Keratinocyte (primary cell): ENCODE measurements around the gene LDLRAD4. TPM values are rescaled to one million over a fixed set of nuclear protein-coding genes. Genes with fewer than 3 reads are reported as not detected.

ENCODE experiments used
- DNase-seq: peaks from one replicate; pipeline ENCODE4 v3.0.0-alpha.2; 2011; ENCODE audit warnings: low read depth, missing footprints, low spot score
- FAIRE-seq: peaks from 2 replicates; lab custom pipeline; 2011; peaks lifted over from hg19 to GRCh38; lab: Jason Lieb, UNC
- H2AFZ ChIP-seq: 2 replicates; pipeline ENCODE4 v1.6.0; 2012; ENCODE audit warnings: low read length, control low read depth, inconsistent platforms; ENCODE audit not compliant: control insufficient read depth
- H3K27ac ChIP-seq: 2 replicates; pipeline ENCODE4 v1.5.1; 2011; ENCODE audit warnings: low read length; ENCODE audit not compliant: control insufficient read depth, insufficient read depth
- H3K27me3 ChIP-seq: 3 replicates; pipeline ENCODE4 v1.6.0; 2011; ENCODE audit warnings: low read length; ENCODE audit not compliant: control insufficient read depth, insufficient read depth; ENCODE audit errors: extremely low read depth
- H3K36me3 ChIP-seq, 2 experiments: 2 replicates in 1 of 2; 3 replicates in 1 of 2; pipeline ENCODE4 v1.5.1; 2011; ENCODE audit warnings: low read length in 2 of 2, mild to moderate bottlenecking in 1 of 2; ENCODE audit not compliant: control insufficient read depth in 2 of 2, insufficient read depth in 2 of 2; ENCODE audit errors: extremely low read depth in 1 of 2
- H3K4me1 ChIP-seq: 3 replicates; pipeline ENCODE4 v1.5.1; 2011; ENCODE audit warnings: low read length; ENCODE audit not compliant: control insufficient read depth, insufficient read depth; ENCODE audit errors: extremely low read depth
- H3K4me2 ChIP-seq: 3 replicates; pipeline ENCODE4 v1.6.0; 2011; ENCODE audit warnings: low read depth, low read length; ENCODE audit not compliant: control insufficient read depth, insufficient read depth; ENCODE audit errors: extremely low read depth
- H3K4me3 ChIP-seq, 3 experiments: fragments of 200-600 bp in 1 of 3; sonication (generic) in 1 of 3; 2 replicates in 2 of 3; 3 replicates in 1 of 3; pipeline ENCODE4 v1.5.1; 2011 to 2016; ENCODE audit warnings: low read length in 3 of 3, mild to moderate bottlenecking in 3 of 3, control low read depth in 2 of 3, inconsistent platforms in 1 of 3, low read depth in 1 of 3, mixed read lengths in 1 of 3, mixed run types in 1 of 3, moderate library complexity in 1 of 3; ENCODE audit not compliant: control insufficient read depth in 2 of 3, insufficient read depth in 2 of 3; ENCODE audit errors: extremely low read depth in 1 of 3
- H3K79me2 ChIP-seq: 2 replicates; pipeline ENCODE4 v1.6.0; 2012; ENCODE audit warnings: low read length; ENCODE audit not compliant: control insufficient read depth, insufficient read depth
- H3K9ac ChIP-seq: 3 replicates; pipeline ENCODE4 v1.6.0; 2011; ENCODE audit warnings: low read length; ENCODE audit not compliant: control insufficient read depth, insufficient read depth; ENCODE audit errors: extremely low read depth
- H3K9me1 ChIP-seq: 3 replicates; pipeline ENCODE4 v1.6.0; 2011; ENCODE audit warnings: low read length; ENCODE audit not compliant: control insufficient read depth, insufficient read depth; ENCODE audit errors: extremely low read depth
- H3K9me3 ChIP-seq: 2 replicates; pipeline ENCODE4 v1.5.1; 2012; ENCODE audit warnings: low read depth, low read length; ENCODE audit not compliant: control insufficient read depth
- H4K20me1 ChIP-seq: 3 replicates; pipeline ENCODE4 v1.6.0; 2011; ENCODE audit warnings: low read length; ENCODE audit not compliant: control insufficient read depth, insufficient read depth; ENCODE audit errors: extremely low read depth
- EZH2 ChIP-seq: IDR thresholded peaks from one replicate; pipeline ENCODE4 v1.6.1; 2012; ENCODE audit warnings: inconsistent platforms, mild to moderate bottlenecking, low read length, moderate library complexity
- dilution Hi-C: fragments of 300-500 bp; cut with MboI; formaldehyde crosslinking; loops from one replicate; pipeline ENCODE4 v1.7.0; 2020; ENCODE audit warnings: low sequenced_read_pairs; ENCODE audit not compliant: extremely low pct_ligation_motif_present
- polyA plus RNA-seq, 5 experiments: library from polyadenylated mRNA; depleted of rRNA in 3 of 5; stranded (reverse) in 3 of 5; stranded (forward) in 1 of 5; unstranded in 1 of 5; fragments of >200 nt; gene quantifications; 1 replicate in 1 of 5; 2 replicates in 3 of 5; 3 replicates in 1 of 5; pipeline versions ENCODE4 v1.2.1 to v1.2.3, GENCODE V29; 2011 to 2012; ENCODE audit warnings: missing spikeins in 2 of 5, low read depth in 1 of 5, low replicate concordance in 1 of 5
- TF ChIP-seq, protein P1 (sequence below), 3 experiments: IDR thresholded peaks in 1 of 3; conservative IDR thresholded peaks in 1 of 3; optimal IDR thresholded peaks in 1 of 3; 2 replicates in 2 of 3; 3 replicates in 1 of 3; pipeline versions ENCODE3 to v1.5.1; 2011; ENCODE audit warnings: low read length in 3 of 3, mild to moderate bottlenecking in 3 of 3, moderate library complexity in 2 of 3, control low read depth in 1 of 3, inconsistent platforms in 1 of 3; ENCODE audit not compliant: insufficient read depth in 2 of 3; ENCODE audit errors: extremely low read depth in 1 of 3

The LDLRAD4 gene
- polyA plus RNA-seq, 1 donor (not counting 4 experiments of a cell fraction or from before 2014, with no cell fraction given): not detected

DNA sequence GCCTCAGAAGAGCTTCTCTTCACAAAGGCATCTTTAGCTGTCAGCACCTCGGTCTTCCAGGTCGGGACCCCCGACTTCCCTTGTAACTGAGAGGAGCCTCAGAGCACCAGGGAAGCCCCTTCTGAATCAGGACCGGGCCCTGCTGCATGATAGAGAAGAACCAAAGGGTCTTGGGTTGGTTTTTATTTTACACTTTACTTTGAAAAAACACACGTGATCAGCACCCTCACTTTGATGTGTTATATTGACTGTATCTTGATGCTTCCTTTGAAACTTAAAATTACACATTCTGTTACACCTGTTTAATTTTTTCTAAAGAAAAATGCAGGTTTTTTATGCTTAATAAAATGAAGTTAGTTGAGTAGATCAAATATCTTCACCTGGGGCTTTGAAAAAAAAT is 305.5 kb downstream of the LDLRAD4 start:
- Histone ChIP-seq H3K9me1 (no peaks in the 10 kb centered on the region), H3K9me3 (no peaks in the 10 kb centered on the region), H2AFZ (no peak overlapping the region), H3K4me2 (no peak overlapping the region), H3K9ac (no peak overlapping the region), H3K4me3 (no peak overlapping the region), H4K20me1 (no peaks in the 10 kb centered on the region), H3K4me1 (no peaks in the 10 kb centered on the region), H3K36me3 (no peaks in the 10 kb centered on the region), H3K79me2 (no peaks in the 10 kb centered on the region), H3K27me3 (no peaks in the 10 kb centered on the region), H3K27ac (no peak overlapping the region)
- dilution Hi-C loops: no loop called here
- DNase-seq (no peak), FAIRE-seq (no peak)
- no peak for TF ChIP-seq EZH2
- TF ChIP-seq, protein P1, sequence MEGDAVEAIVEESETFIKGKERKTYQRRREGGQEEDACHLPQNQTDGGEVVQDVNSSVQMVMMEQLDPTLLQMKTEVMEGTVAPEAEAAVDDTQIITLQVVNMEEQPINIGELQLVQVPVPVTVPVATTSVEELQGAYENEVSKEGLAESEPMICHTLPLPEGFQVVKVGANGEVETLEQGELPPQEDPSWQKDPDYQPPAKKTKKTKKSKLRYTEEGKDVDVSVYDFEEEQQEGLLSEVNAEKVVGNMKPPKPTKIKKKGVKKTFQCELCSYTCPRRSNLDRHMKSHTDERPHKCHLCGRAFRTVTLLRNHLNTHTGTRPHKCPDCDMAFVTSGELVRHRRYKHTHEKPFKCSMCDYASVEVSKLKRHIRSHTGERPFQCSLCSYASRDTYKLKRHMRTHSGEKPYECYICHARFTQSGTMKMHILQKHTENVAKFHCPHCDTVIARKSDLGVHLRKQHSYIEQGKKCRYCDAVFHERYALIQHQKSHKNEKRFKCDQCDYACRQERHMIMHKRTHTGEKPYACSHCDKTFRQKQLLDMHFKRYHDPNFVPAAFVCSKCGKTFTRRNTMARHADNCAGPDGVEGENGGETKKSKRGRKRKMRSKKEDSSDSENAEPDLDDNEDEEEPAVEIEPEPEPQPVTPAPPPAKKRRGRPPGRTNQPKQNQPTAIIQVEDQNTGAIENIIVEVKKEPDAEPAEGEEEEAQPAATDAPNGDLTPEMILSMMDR (optimal IDR thresholded peaks at IDR 0.05 in 1 of 3, IDR thresholded peaks at IDR 0.05 in 1 of 3, conservative IDR thresholded peaks at IDR 0.05 in 1 of 3; ENCODE audit: extremely low read depth in 1 of 3, insufficient read depth in 2 of 3, low read length in 3 of 3): no peak

DNA sequence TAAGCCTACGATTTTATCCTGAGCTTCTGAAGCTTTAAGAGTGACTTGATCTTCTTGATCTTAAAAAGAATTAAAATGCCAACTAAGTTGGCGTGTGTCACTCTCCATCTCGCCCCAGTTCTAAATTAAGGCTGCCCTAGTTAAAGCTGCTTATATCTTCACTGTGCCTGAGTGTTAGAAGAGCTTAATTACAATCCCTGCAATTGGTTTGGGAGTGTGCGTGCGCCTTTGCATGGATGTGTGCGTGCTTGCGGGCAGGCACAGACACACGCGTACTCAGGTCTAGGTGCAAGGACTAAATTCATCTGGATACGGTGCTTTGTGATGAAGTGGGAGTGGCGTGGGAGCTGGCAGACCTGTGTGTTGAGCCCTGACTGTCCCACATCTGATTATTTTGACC is 306.3 kb downstream of the LDLRAD4 start:
- H3K27me3 ChIP-seq: no peaks in the 10 kb centered on the region
- H3K9me3 ChIP-seq: no peaks in the 10 kb centered on the region
- no peaks in the 10 kb centered on the region for H3K9me1 ChIP-seq
- dilution Hi-C loops: no loop called here
- no peak overlapping the region for H3K9ac ChIP-seq
- TF ChIP-seq, protein P1 (optimal IDR thresholded peaks at IDR 0.05 in 1 of 3, IDR thresholded peaks at IDR 0.05 in 1 of 3, conservative IDR thresholded peaks at IDR 0.05 in 1 of 3; ENCODE audit: extremely low read depth in 1 of 3, insufficient read depth in 2 of 3, low read length in 3 of 3): no peak
- no peak for TF ChIP-seq EZH2
- no peak for DNase-seq
- no peak overlapping the region for H3K27ac ChIP-seq
- H3K36me3 ChIP-seq: no peaks in the 10 kb centered on the region
- no peaks in the 10 kb centered on the region for H4K20me1 ChIP-seq
- no peak overlapping the region for H2AFZ ChIP-seq
- no peak overlapping the region for H3K4me3 ChIP-seq
- no peaks in the 10 kb centered on the region for H3K79me2 ChIP-seq
- no peaks in the 10 kb centered on the region for H3K4me1 ChIP-seq
- no peak overlapping the region for H3K4me2 ChIP-seq
- FAIRE-seq: no peak
